ENCODE results near the gene UGT1A9. TPM values are rescaled to one million over a fixed set of nuclear protein-coding genes. Genes with fewer than 3 reads are reported as not detected.

UGT1A9 gene
- total RNA-seq, 1 experiment from 2014 or later: not detected

DNA sequence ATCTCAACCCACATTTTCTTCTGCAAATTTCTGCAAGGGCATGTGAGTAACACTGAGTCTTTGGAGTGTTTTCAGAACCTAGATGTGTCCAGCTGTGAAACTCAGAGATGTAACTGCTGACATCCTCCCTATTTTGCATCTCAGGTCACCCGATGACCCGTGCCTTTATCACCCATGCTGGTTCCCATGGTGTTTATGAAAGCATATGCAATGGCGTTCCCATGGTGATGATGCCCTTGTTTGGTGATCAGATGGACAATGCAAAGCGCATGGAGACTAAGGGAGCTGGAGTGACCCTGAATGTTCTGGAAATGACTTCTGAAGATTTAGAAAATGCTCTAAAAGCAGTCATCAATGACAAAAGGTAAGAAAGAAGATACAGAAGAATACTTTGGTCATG is 96.4 kb downstream of the UGT1A9 start:
- DNase-seq (ENCODE audit: unreplicated experiment): no peak
- CTCF ChIA-PET: no interaction called here
- intact Hi-C loops (cut with micrococcal nuclease): no loop called here

DNA sequence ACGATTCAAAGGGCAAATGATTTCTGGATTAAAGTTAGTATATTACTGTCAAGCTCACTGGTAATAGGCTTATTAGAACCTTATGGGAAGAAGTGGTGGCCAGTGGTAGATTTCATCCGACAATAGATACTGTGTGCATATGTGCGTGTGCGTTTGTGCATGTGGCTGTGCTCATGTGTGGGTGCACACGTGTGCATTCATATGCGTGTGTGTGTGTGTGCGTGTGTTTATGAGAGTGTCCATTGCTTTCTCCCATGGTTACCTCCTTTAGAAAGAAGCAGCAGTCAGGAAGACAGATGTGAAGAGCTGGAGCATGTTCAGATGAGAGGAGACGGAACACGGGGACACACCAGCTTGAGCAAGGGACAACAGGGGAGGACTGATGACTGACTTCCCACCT is 97.6 kb downstream of the UGT1A9 start:
- no peaks in the 10 kb centered on the region for H3K36me3 Mint-ChIP-seq (ENCODE audit: insufficient read depth, unreplicated experiment)
- no peak for DNase-seq (ENCODE audit: unreplicated experiment)
- CTCF ChIA-PET: interaction anchor here (0.6 kb wide), 1 partner anchor 372 kb away, joined by 3 read pairs; no protein-coding TSS in a partner anchor
- intact Hi-C loops (cut with micrococcal nuclease): no loop called here
- no peak overlapping the region for H3K4me3 Mint-ChIP-seq (ENCODE audit: unreplicated experiment)
- no peak overlapping the region for H3K27ac Mint-ChIP-seq (ENCODE audit: low read depth, unreplicated experiment)
- H3K27me3 Mint-ChIP-seq (ENCODE audit: insufficient read depth, unreplicated experiment): no peaks in the 10 kb centered on the region
- TF ChIP-seq, protein P1, sequence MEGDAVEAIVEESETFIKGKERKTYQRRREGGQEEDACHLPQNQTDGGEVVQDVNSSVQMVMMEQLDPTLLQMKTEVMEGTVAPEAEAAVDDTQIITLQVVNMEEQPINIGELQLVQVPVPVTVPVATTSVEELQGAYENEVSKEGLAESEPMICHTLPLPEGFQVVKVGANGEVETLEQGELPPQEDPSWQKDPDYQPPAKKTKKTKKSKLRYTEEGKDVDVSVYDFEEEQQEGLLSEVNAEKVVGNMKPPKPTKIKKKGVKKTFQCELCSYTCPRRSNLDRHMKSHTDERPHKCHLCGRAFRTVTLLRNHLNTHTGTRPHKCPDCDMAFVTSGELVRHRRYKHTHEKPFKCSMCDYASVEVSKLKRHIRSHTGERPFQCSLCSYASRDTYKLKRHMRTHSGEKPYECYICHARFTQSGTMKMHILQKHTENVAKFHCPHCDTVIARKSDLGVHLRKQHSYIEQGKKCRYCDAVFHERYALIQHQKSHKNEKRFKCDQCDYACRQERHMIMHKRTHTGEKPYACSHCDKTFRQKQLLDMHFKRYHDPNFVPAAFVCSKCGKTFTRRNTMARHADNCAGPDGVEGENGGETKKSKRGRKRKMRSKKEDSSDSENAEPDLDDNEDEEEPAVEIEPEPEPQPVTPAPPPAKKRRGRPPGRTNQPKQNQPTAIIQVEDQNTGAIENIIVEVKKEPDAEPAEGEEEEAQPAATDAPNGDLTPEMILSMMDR (IDR thresholded peaks at IDR 0.05; ENCODE audit: unreplicated experiment): no peak
- POLR2A ChIA-PET: interaction anchor here (1.3 kb wide), 1 partner anchor 8 kb away, joined by 4 read pairs; no protein-coding TSS in a partner anchor
- peaks cover 5% of the 10 kb centered on the region for H3K4me1 Mint-ChIP-seq (ENCODE audit: insufficient read depth, unreplicated experiment)
- H3K9me3 Mint-ChIP-seq (ENCODE audit: unreplicated experiment): no peaks in the 10 kb centered on the region
- BruUV-seq (replicated peaks): no TSS peak

More for the DNA sequence above, 96.4 kb downstream of the UGT1A9 start:
- POLR2A ChIA-PET: no interaction called here
- no TSS peak for BruUV-seq (replicated peaks)
- no peak overlapping the region for H3K27ac Mint-ChIP-seq (ENCODE audit: low read depth, unreplicated experiment)
- H3K27me3 Mint-ChIP-seq (ENCODE audit: insufficient read depth, unreplicated experiment): no peaks in the 10 kb centered on the region
- TF ChIP-seq, protein P1 (IDR thresholded peaks at IDR 0.05; ENCODE audit: unreplicated experiment): no peak
- H3K36me3 Mint-ChIP-seq (ENCODE audit: insufficient read depth, unreplicated experiment): no peaks in the 10 kb centered on the region
- no peaks in the 10 kb centered on the region for H3K9me3 Mint-ChIP-seq (ENCODE audit: unreplicated experiment)
- peaks cover 15% of the 10 kb centered on the region for H3K4me1 Mint-ChIP-seq (ENCODE audit: insufficient read depth, unreplicated experiment)
- H3K4me3 Mint-ChIP-seq (ENCODE audit: unreplicated experiment): no peak overlapping the region

DNA sequence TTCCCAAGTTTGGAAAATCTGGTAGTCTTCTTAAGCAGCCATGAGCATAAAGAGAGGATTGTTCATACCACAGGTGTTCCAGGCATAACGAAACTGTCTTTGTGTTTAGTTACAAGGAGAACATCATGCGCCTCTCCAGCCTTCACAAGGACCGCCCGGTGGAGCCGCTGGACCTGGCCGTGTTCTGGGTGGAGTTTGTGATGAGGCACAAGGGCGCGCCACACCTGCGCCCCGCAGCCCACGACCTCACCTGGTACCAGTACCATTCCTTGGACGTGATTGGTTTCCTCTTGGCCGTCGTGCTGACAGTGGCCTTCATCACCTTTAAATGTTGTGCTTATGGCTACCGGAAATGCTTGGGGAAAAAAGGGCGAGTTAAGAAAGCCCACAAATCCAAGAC is 100.5 kb downstream of the UGT1A9 start:
- TF ChIP-seq, protein P1 (IDR thresholded peaks at IDR 0.05; ENCODE audit: unreplicated experiment): no peak
- no TSS peak for BruUV-seq (replicated peaks)
- Mint-ChIP-seq H3K27ac (ENCODE audit: low read depth, unreplicated experiment) (no peak overlapping the region), H3K9me3 (ENCODE audit: unreplicated experiment) (peaks cover 19% of the 10 kb centered on the region), H3K4me3 (ENCODE audit: unreplicated experiment) (no peak overlapping the region), H3K4me1 (ENCODE audit: insufficient read depth, unreplicated experiment) (no peaks in the 10 kb centered on the region), H3K27me3 (ENCODE audit: insufficient read depth, unreplicated experiment) (no peaks in the 10 kb centered on the region), H3K36me3 (ENCODE audit: insufficient read depth, unreplicated experiment) (no peaks in the 10 kb centered on the region)
- intact Hi-C loops (cut with micrococcal nuclease): no loop called here
- CTCF ChIA-PET: no interaction called here
- DNase-seq (ENCODE audit: unreplicated experiment): no peak
- POLR2A ChIA-PET: no interaction called here

DNA sequence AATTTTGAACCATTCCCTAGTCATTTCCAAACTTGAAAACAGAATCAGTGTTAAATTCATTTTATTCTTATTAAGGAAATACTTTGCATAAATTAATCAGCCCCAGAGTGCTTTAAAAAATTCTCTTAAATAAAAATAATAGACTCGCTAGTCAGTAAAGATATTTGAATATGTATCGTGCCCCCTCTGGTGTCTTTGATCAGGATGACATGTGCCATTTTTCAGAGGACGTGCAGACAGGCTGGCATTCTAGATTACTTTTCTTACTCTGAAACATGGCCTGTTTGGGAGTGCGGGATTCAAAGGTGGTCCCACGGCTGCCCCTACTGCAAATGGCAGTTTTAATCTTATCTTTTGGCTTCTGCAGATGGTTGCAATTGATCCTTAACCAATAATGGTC is 100.9 kb downstream of the UGT1A9 start:
- TF ChIP-seq, protein P1 (IDR thresholded peaks at IDR 0.05; ENCODE audit: unreplicated experiment): no peak
- Mint-ChIP-seq H3K4me1 (ENCODE audit: insufficient read depth, unreplicated experiment) (no peaks in the 10 kb centered on the region), H3K4me3 (ENCODE audit: unreplicated experiment) (no peak overlapping the region), H3K9me3 (ENCODE audit: unreplicated experiment) (peaks cover 19% of the 10 kb centered on the region), H3K27me3 (ENCODE audit: insufficient read depth, unreplicated experiment) (no peaks in the 10 kb centered on the region), H3K36me3 (ENCODE audit: insufficient read depth, unreplicated experiment) (no peaks in the 10 kb centered on the region), H3K27ac (ENCODE audit: low read depth, unreplicated experiment) (no peak overlapping the region)
- POLR2A ChIA-PET: no interaction called here
- CTCF ChIA-PET: no interaction called here
- no TSS peak for BruUV-seq (replicated peaks)
- DNase-seq (ENCODE audit: unreplicated experiment): no peak
- intact Hi-C loops (cut with micrococcal nuclease): no loop called here
